ENCODE data around the gene RAX2. TPM values are rescaled to one million over a fixed set of nuclear protein-coding genes. Genes with fewer than 3 reads are reported as not detected.

RAX2 gene
- polyA plus RNA-seq, 1 donor from 2014 or later = not detected

- Histone ChIP-seq H3K9ac (ENCODE audit: low read length) (no peak overlapping the region), H4K20me1 (ENCODE audit: insufficient read depth) (no peaks in the 10 kb centered on the region), H3K27me3 (ENCODE audit: insufficient read depth, low read depth, low read length) (no peaks in the 10 kb centered on the region), H3K36me3 (ENCODE audit: insufficient read depth, low read length) (no peaks in the 10 kb centered on the region), H2AFZ (ENCODE audit: low read depth, low read length) (no peak overlapping the region), H3K79me2 (replicated peaks; ENCODE audit: insufficient read depth, low read length) (no peaks in the 10 kb centered on the region), H3F3A (ENCODE audit: insufficient read depth, low read length, poor library complexity, severe bottlenecking) (no peaks in the 10 kb centered on the region), H3K9me2 (ENCODE audit: insufficient read depth, low read length) (no peaks in the 10 kb centered on the region), H3K4me3 (ENCODE audit: low read length) (no peak overlapping the region), H3K9me3 (ENCODE audit: low read length) (no peaks in the 10 kb centered on the region), H3K27ac (ENCODE audit: low read length) (no peak overlapping the region), H3K4me2 (ENCODE audit: low read length) (no peak overlapping the region)
- TF ChIP-seq RAD21 (conservative IDR thresholded peaks at IDR 0.05) (no peak), MXI1 (conservative IDR thresholded peaks at IDR 0.05; ENCODE audit: poor library complexity, severe bottlenecking) (no peak), EP300 (conservative IDR thresholded peaks at IDR 0.05; ENCODE audit: poor library complexity, severe bottlenecking) (no peak), POLR2AphosphoS5 (IDR thresholded peaks at IDR 0.05) (no peak), CTCF (IDR thresholded peaks at IDR 0.05; ENCODE audit: poor library complexity, severe bottlenecking) (no peak), EZH2 (IDR thresholded peaks at IDR 0.05; ENCODE audit: borderline replicate concordance, insufficient read depth, low read length, poor library complexity, severe bottlenecking) (no peak), TAF1 (IDR thresholded peaks at IDR 0.05; ENCODE audit: low read depth) (no peak), SMC3 (conservative IDR thresholded peaks at IDR 0.05; ENCODE audit: poor library complexity) (no peak)
- TF ChIP-seq, protein P1, sequence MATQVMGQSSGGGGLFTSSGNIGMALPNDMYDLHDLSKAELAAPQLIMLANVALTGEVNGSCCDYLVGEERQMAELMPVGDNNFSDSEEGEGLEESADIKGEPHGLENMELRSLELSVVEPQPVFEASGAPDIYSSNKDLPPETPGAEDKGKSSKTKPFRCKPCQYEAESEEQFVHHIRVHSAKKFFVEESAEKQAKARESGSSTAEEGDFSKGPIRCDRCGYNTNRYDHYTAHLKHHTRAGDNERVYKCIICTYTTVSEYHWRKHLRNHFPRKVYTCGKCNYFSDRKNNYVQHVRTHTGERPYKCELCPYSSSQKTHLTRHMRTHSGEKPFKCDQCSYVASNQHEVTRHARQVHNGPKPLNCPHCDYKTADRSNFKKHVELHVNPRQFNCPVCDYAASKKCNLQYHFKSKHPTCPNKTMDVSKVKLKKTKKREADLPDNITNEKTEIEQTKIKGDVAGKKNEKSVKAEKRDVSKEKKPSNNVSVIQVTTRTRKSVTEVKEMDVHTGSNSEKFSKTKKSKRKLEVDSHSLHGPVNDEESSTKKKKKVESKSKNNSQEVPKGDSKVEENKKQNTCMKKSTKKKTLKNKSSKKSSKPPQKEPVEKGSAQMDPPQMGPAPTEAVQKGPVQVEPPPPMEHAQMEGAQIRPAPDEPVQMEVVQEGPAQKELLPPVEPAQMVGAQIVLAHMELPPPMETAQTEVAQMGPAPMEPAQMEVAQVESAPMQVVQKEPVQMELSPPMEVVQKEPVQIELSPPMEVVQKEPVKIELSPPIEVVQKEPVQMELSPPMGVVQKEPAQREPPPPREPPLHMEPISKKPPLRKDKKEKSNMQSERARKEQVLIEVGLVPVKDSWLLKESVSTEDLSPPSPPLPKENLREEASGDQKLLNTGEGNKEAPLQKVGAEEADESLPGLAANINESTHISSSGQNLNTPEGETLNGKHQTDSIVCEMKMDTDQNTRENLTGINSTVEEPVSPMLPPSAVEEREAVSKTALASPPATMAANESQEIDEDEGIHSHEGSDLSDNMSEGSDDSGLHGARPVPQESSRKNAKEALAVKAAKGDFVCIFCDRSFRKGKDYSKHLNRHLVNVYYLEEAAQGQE (IDR thresholded peaks at IDR 0.05; ENCODE audit: borderline replicate concordance) = no peak
These were observed 2.5 kb downstream of the RAX2 start for GRCh38 chr19:3769494-3769893.

GRCh38 chr19:3768748-3769099 lies 3.3 kb downstream of the RAX2 start:
- no peaks in the 10 kb centered on the region for H3K27me3 ChIP-seq (ENCODE audit: insufficient read depth, low read depth, low read length)
- no peaks in the 10 kb centered on the region for H4K20me1 ChIP-seq (ENCODE audit: insufficient read depth)
- H3K9me3 ChIP-seq (ENCODE audit: low read length) = no peaks in the 10 kb centered on the region
- no peaks in the 10 kb centered on the region for H3F3A ChIP-seq (ENCODE audit: insufficient read depth, low read length, poor library complexity, severe bottlenecking)
- H3K4me2 ChIP-seq (ENCODE audit: low read length) = no peak overlapping the region
- no peak overlapping the region for H3K9ac ChIP-seq (ENCODE audit: low read length)
- H3K36me3 ChIP-seq (ENCODE audit: insufficient read depth, low read length) = no peaks in the 10 kb centered on the region
- H3K27ac ChIP-seq (ENCODE audit: low read length) = no peak overlapping the region
- no peak overlapping the region for H3K4me3 ChIP-seq (ENCODE audit: low read length)
- no peak overlapping the region for H2AFZ ChIP-seq (ENCODE audit: low read depth, low read length)
- no peaks in the 10 kb centered on the region for H3K9me2 ChIP-seq (ENCODE audit: insufficient read depth, low read length)
- no peaks in the 10 kb centered on the region for H3K79me2 ChIP-seq (replicated peaks; ENCODE audit: insufficient read depth, low read length)
- no peak for TF ChIP-seq EZH2 (IDR thresholded peaks at IDR 0.05; ENCODE audit: borderline replicate concordance, insufficient read depth, low read length, poor library complexity, severe bottlenecking)
- no peak for TF ChIP-seq RAD21 (conservative IDR thresholded peaks at IDR 0.05)
- TF ChIP-seq, protein P1 (IDR thresholded peaks at IDR 0.05; ENCODE audit: borderline replicate concordance) = no peak
- TF ChIP-seq CTCF (IDR thresholded peaks at IDR 0.05; ENCODE audit: poor library complexity, severe bottlenecking) = no peak
- TF ChIP-seq MXI1 (conservative IDR thresholded peaks at IDR 0.05; ENCODE audit: poor library complexity, severe bottlenecking) = no peak
- TF ChIP-seq EP300 (conservative IDR thresholded peaks at IDR 0.05; ENCODE audit: poor library complexity, severe bottlenecking) = no peak
- TF ChIP-seq TAF1 (IDR thresholded peaks at IDR 0.05; ENCODE audit: low read depth) = no peak
- TF ChIP-seq POLR2AphosphoS5 (IDR thresholded peaks at IDR 0.05) = no peak
- TF ChIP-seq SMC3 (conservative IDR thresholded peaks at IDR 0.05; ENCODE audit: poor library complexity) = no peak
